AG10803 (cell line): ENCODE measurements around the gene AGBL1.
A peak's percentile ranks its signal among the peaks of the same experiment; 100 is the strongest.
"Not testable (repeated sequence)": the region's sequence is repeated elsewhere in the genome, so short reads cannot be mapped to it uniquely, and the experiment has no call there.

Experiments
- DNase-seq: peaks from one replicate; pipeline ENCODE4 v3.0.0; 2010; ENCODE audit warnings: low read depth
- H3K4me3 ChIP-seq: 2 replicates; pipeline ENCODE4 v1.5.1; 2011; ENCODE audit warnings: mild to moderate bottlenecking, low read length, control low read depth
- CTCF ChIP-seq: conservative IDR thresholded peaks from 2 replicates; pipeline ENCODE4 v1.5.1; 2011; ENCODE audit warnings: mild to moderate bottlenecking, low read length, control low read depth, inconsistent platforms

AGBL1 gene

GRCh38 chr15:87034886-87035285, 955.2 kb downstream of the AGBL1 start:
- DNase-seq, result no peak
- no peak for TF ChIP-seq CTCF
- no peak overlapping the region for H3K4me3 ChIP-seq

- TF ChIP-seq CTCF, result no peak
- peak; percentile 10 for DNase-seq
- H3K4me3 ChIP-seq, result no peak overlapping the region
Observed at GRCh38 chr15:87038404-87038803, 958.7 kb downstream of the AGBL1 start.

DNA sequence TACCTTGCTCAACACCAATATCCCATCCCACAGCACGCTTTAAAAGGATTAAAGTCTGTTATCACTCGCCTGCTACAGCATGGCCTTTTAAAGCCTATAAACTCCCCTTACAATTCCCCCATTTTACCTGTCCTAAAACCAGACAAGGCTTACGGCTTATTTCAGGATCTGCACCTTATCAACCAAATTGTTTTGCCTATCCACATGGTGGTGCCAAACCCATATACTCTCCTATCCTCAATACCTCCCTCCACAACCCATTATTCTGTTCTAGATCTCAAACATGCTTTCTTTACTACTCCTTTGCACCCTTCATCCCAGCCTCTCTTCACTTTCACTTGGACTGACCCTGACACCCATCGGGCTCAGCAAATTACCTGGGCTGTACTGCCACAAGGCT, 962.9 kb downstream of the AGBL1 start:
- H3K4me3 ChIP-seq, DNase-seq: not testable (repeated sequence)
- 0 out of 2 replicates have a peak, but pooled peaks have one; percentile 3 for TF ChIP-seq CTCF

GRCh38 chr15:87045746-87046145, 966.1 kb downstream of the AGBL1 start:
- no peak for DNase-seq
- H3K4me3 ChIP-seq, result no peak overlapping the region
- no peak for TF ChIP-seq CTCF

DNA sequence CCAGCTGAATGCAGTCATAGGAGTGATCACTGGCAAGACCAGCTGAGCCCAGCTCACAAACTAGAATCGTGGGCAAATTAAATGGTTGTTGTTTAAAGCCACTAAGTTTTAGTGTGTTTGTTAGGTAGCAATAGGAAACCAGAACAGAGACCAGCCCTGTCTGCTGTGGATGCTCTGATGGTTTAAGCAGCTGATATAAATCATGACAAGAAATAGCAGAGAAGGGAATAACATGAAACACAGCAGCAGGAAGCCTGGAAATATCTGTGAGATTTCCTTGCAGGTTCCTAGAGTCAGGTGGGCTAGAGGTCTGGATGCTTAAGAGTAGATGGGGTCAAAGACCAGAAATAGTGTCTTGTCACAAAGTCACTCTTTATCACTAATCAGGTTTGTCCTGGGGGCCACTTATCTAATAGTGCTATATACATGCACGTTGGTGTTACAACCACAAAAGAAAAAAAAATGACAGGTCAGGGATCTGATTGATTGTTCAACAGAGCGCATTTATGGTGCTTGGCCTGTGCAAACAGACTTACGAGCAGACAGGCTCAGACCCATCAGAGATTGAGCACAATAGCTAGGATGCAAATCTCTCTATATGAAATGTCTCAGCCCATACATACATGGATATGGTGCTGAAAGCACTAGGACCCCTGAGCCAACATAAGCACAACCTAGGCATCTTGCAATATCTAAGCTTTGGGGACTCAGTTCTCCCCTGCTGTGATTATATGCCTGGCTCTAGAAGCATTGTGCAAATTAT, 967.7 kb downstream of the AGBL1 start:
- no peak for DNase-seq
- H3K4me3 ChIP-seq, result no peak overlapping the region
- no peak for TF ChIP-seq CTCF
